Measurements from ENCODE around the gene INO80.
"Not testable (repeated sequence)": the region's sequence is repeated elsewhere in the genome, so short reads cannot be mapped to it uniquely, and the experiment has no call there.

INO80 gene

GRCh38 chr15:41148065-41148464 is 32.0 kb upstream of the INO80 start:
- TF ChIP-seq ZNF565 (CRISPR knock-in tag; conservative IDR thresholded peaks at IDR 0.05; ENCODE audit: low read depth) (no peak), ZFP30 (CRISPR knock-in tag; IDR thresholded peaks at IDR 0.05) (no peak), ZNF8 (CRISPR knock-in tag; IDR thresholded peaks at IDR 0.05) (no peak), GLIS3 (CRISPR knock-in tag; IDR thresholded peaks at IDR 0.05) (no peak), RARB (CRISPR knock-in tag; IDR thresholded peaks at IDR 0.05) (no peak), TOX (CRISPR knock-in tag; IDR thresholded peaks at IDR 0.05; ENCODE audit: borderline replicate concordance) (no peak), CREB5 (CRISPR knock-in tag; IDR thresholded peaks at IDR 0.05; ENCODE audit: low read depth) (no peak), PATZ1 (CRISPR knock-in tag; IDR thresholded peaks at IDR 0.05; ENCODE audit: borderline replicate concordance) (no peak), OSR1 (CRISPR knock-in tag; IDR thresholded peaks at IDR 0.05) (no peak)
- ATAC-seq: no peak

- no peak for ATAC-seq
- TF ChIP-seq RARB (CRISPR knock-in tag; IDR thresholded peaks at IDR 0.05): no peak
- TF ChIP-seq PATZ1 (CRISPR knock-in tag; IDR thresholded peaks at IDR 0.05; ENCODE audit: borderline replicate concordance): no peak
- TF ChIP-seq ISL1 (CRISPR knock-in tag; IDR thresholded peaks at IDR 0.05): no peak
- no peak for TF ChIP-seq TCF4 (CRISPR knock-in tag; IDR thresholded peaks at IDR 0.05; ENCODE audit: borderline replicate concordance)
Observed at GRCh38 chr15:41139619-41140018, 23.5 kb upstream of the INO80 start.

GRCh38 chr15:41139112-41139511 is 23.0 kb upstream of the INO80 start:
- not testable (repeated sequence) for ATAC-seq

- not testable (repeated sequence) for ATAC-seq
Observed at GRCh38 chr15:41135580-41135979, 19.5 kb upstream of the INO80 start.

- ATAC-seq: no peak
- TF ChIP-seq CREB5 (CRISPR knock-in tag; IDR thresholded peaks at IDR 0.05; ENCODE audit: low read depth) (no peak), SNAI2 (CRISPR knock-in tag; IDR thresholded peaks at IDR 0.05) (no peak), BACH2 (CRISPR knock-in tag; IDR thresholded peaks at IDR 0.05; ENCODE audit: borderline replicate concordance) (no peak), ZC3H10 (CRISPR knock-in tag; IDR thresholded peaks at IDR 0.05) (no peak), POU6F1 (CRISPR knock-in tag; IDR thresholded peaks at IDR 0.05; ENCODE audit: borderline replicate concordance, low read depth) (no peak), GLIS3 (CRISPR knock-in tag; IDR thresholded peaks at IDR 0.05) (no peak), RARB (CRISPR knock-in tag; IDR thresholded peaks at IDR 0.05) (no peak), ZFP3 (CRISPR knock-in tag; IDR thresholded peaks at IDR 0.05) (no peak)
Observed at GRCh38 chr15:41133454-41133853, 17.4 kb upstream of the INO80 start.

- ATAC-seq: not testable (repeated sequence)
Observed at GRCh38 chr15:41132094-41132493, 16.0 kb upstream of the INO80 start.
